MM.1S (cell line): ENCODE data around the gene TXLNA.

Experiments
- DNase-seq: peaks from one replicate; pipeline ENCODE4 v3.0.0-alpha.2; 2015
- H2AFZ ChIP-seq: fragments of 300-600 bp; sonication (generic); 2 replicates; pipeline ENCODE4 v1.6.0; 2016; ENCODE audit warnings: antibody characterized with exemption, low read length
- H3F3A ChIP-seq: fragments of 300-600 bp; sonication (generic); 2 replicates; pipeline ENCODE4 v1.6.1; 2016; ENCODE audit warnings: mild to moderate bottlenecking, antibody characterized with exemption, low read length, moderate library complexity, mixed read lengths; ENCODE audit not compliant: insufficient read depth
- H3K27ac ChIP-seq: fragments of 300-600 bp; sonication (generic); 2 replicates; pipeline ENCODE4 v1.5.1; 2016; ENCODE audit warnings: mild to moderate bottlenecking, low read length
- H3K27me3 ChIP-seq: fragments of 300-600 bp; sonication (generic); replicated peaks from 2 replicates; pipeline ENCODE4 v1.6.0; 2016; ENCODE audit warnings: low read length; ENCODE audit not compliant: insufficient read depth
- H3K36me3 ChIP-seq: fragments of 300-600 bp; sonication (generic); replicated peaks from 2 replicates; pipeline ENCODE4 v1.6.1; 2016; ENCODE audit warnings: mild to moderate bottlenecking, low read length, mixed read lengths; ENCODE audit not compliant: insufficient read depth
- H3K4me1 ChIP-seq: fragments of 300-600 bp; sonication (generic); 2 replicates; pipeline ENCODE4 v1.6.1; 2016; ENCODE audit warnings: low read length, mixed read lengths
- H3K4me2 ChIP-seq: fragments of 300-600 bp; sonication (generic); 2 replicates; pipeline ENCODE4 v1.6.0; 2016; ENCODE audit warnings: low read depth, low read length
- H3K4me3 ChIP-seq: fragments of 300-600 bp; sonication (generic); 2 replicates; pipeline ENCODE4 v1.5.1; 2016; ENCODE audit warnings: low read length, mixed read lengths
- H3K79me2 ChIP-seq: fragments of 300-600 bp; sonication (generic); 2 replicates; pipeline ENCODE4 v1.6.1; 2016; ENCODE audit warnings: mixed run types, low read length, mixed read lengths
- H3K9ac ChIP-seq: fragments of 300-600 bp; sonication (generic); 2 replicates; pipeline ENCODE4 v1.6.1; 2016; ENCODE audit warnings: low read length, mixed read lengths
- H3K9me2 ChIP-seq: fragments of 300-600 bp; sonication (generic); replicated peaks from 2 replicates; pipeline ENCODE4 v1.6.1; 2016; ENCODE audit warnings: mild to moderate bottlenecking, low read length, mixed read lengths; ENCODE audit not compliant: insufficient read depth
- H3K9me3 ChIP-seq: fragments of 300-600 bp; sonication (generic); replicated peaks from 2 replicates; pipeline ENCODE4 v1.6.1; 2016; ENCODE audit warnings: mild to moderate bottlenecking, low read length, mixed read lengths; ENCODE audit not compliant: insufficient read depth
- H4K20me1 ChIP-seq: fragments of 300-600 bp; sonication (generic); 2 replicates; pipeline ENCODE4 v1.6.1; 2016; ENCODE audit warnings: mild to moderate bottlenecking, low read length, moderate library complexity, mixed read lengths; ENCODE audit not compliant: insufficient read depth
- CTCF ChIP-seq: fragments of 300-600 bp; sonication (generic); IDR thresholded peaks from 2 replicates; pipeline ENCODE4 v1.5.1; 2016; ENCODE audit warnings: antibody characterized with exemption, low read length, mixed read lengths
- EZH2 ChIP-seq: fragments of 300-600 bp; sonication (generic); optimal IDR thresholded peaks from 2 replicates; pipeline ENCODE3; 2017; ENCODE audit warnings: low read depth, mild to moderate bottlenecking, antibody characterized with exemption, low read length, mixed read lengths
- EZH2phosphoT487 ChIP-seq: fragments of 300-600 bp; sonication (generic); IDR thresholded peaks from 2 replicates; pipeline ENCODE4 v1.6.1; 2018; ENCODE audit warnings: antibody characterized with exemption, low read length

TXLNA gene

GRCh38 chr1:32197837-32198236, 18.4 kb downstream of the TXLNA start:
- H3K79me2 ChIP-seq: no peaks in the 10 kb centered on the region
- peaks cover 29% of the 10 kb centered on the region for H3F3A ChIP-seq
- peaks cover 22% of the 10 kb centered on the region for H4K20me1 ChIP-seq
- 0 out of 2 replicates have a peak, but pooled peaks cover 3% of the 10 kb centered on the region for H3K27me3 ChIP-seq
- H3K27ac ChIP-seq: no peak overlapping the region
- H3K9me3 ChIP-seq: no peaks in the 10 kb centered on the region
- no peak for TF ChIP-seq EZH2phosphoT487
- TF ChIP-seq EZH2: no peak
- no peak for TF ChIP-seq CTCF
- peaks cover 55% of the 10 kb centered on the region for H3K4me1 ChIP-seq
- no peak for DNase-seq
- no peak overlapping the region for H2AFZ ChIP-seq
- H3K9ac ChIP-seq: no peak overlapping the region
- no peak overlapping the region for H3K4me3 ChIP-seq
- peaks cover 8% of the 10 kb centered on the region for H3K36me3 ChIP-seq
- H3K9me2 ChIP-seq: no peaks in the 10 kb centered on the region
- no peak overlapping the region for H3K4me2 ChIP-seq

- TF ChIP-seq CTCF (no peak), EZH2 (no peak), EZH2phosphoT487 (no peak)
- no peaks in the 10 kb centered on the region for H3K9me3 ChIP-seq
- DNase-seq: no peak
- H4K20me1 ChIP-seq: peaks cover 22% of the 10 kb centered on the region
- H2AFZ ChIP-seq: no peak overlapping the region
- no peak overlapping the region for H3K4me2 ChIP-seq
- H3K4me3 ChIP-seq: no peak overlapping the region
- no peaks in the 10 kb centered on the region for H3K9me2 ChIP-seq
- H3K27me3 ChIP-seq: 0 out of 2 replicates have a peak, but pooled peaks cover 3% of the 10 kb centered on the region
- peaks cover 8% of the 10 kb centered on the region for H3K36me3 ChIP-seq
- peaks cover 55% of the 10 kb centered on the region for H3K4me1 ChIP-seq
- no peak overlapping the region for H3K27ac ChIP-seq
- H3F3A ChIP-seq: peaks cover 29% of the 10 kb centered on the region
- H3K79me2 ChIP-seq: no peaks in the 10 kb centered on the region
- no peak overlapping the region for H3K9ac ChIP-seq
These were observed 19.0 kb downstream of the TXLNA start for GRCh38 chr1:32198237-32199042.

- Histone ChIP-seq H3F3A (peaks cover 29% of the 10 kb centered on the region), H2AFZ (no peak overlapping the region), H3K79me2 (no peaks in the 10 kb centered on the region), H3K27me3 (0 out of 2 replicates have a peak, but pooled peaks cover 3% of the 10 kb centered on the region), H3K9me3 (no peaks in the 10 kb centered on the region), H3K36me3 (peaks cover 3% of the 10 kb centered on the region), H4K20me1 (peaks cover 22% of the 10 kb centered on the region), H3K9me2 (no peaks in the 10 kb centered on the region), H3K27ac (no peak overlapping the region), H3K4me1 (peaks cover 52% of the 10 kb centered on the region), H3K9ac (no peak overlapping the region), H3K4me3 (no peak overlapping the region), H3K4me2 (no peak overlapping the region)
- no peak for DNase-seq
- TF ChIP-seq EZH2: no peak
- TF ChIP-seq CTCF: no peak
- TF ChIP-seq EZH2phosphoT487: no peak
These were observed 19.7 kb downstream of the TXLNA start for GRCh38 chr1:32199043-32199716.
